Medulla oblongata (tissue), 1 donor: Measurements from ENCODE around the gene NFATC2IP.
"Not testable (repeated sequence)": the region's sequence is repeated elsewhere in the genome, so short reads cannot be mapped to it uniquely, and the experiment has no call there.

ENCODE experiments used
- DNase-seq: peaks from one replicate; pipeline ENCODE4 v3.0.0-alpha.2; 2015; ENCODE audit errors: extremely low spot score

NFATC2IP gene

GRCh38 chr16:28926284-28926683 is 24.5 kb upstream of the NFATC2IP start:
- DNase-seq = not testable (repeated sequence)

DNA sequence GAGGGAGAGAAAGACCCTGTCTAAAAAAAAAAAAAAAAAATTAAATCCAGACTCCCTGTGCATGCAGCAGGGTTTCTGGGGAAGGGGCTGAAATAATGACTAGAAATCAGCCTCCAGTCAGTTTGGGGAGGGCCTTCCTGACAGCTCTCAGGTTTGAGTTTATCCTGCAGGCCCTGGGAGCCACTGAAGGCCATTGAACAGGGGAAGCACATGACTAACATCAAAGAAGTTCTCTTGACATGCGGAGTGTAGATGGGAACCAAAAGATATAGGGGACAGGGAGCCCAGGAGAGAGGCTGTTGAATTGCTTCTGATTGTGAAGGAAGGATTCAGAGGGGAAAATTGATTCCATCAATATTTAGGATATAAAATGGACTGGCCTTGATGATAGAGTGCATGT is 22.9 kb upstream of the NFATC2IP start:
- DNase-seq = no peak

GRCh38 chr16:28930203-28930602 is 20.5 kb upstream of the NFATC2IP start:
- no peak for DNase-seq

GRCh38 chr16:28930652-28931051 is 20.1 kb upstream of the NFATC2IP start:
- DNase-seq = no peak

- no peak for DNase-seq
Observed at GRCh38 chr16:28931801-28932225, 18.9 kb upstream of the NFATC2IP start, which contains the start of gene CD19. Gene CD19 (plus strand): TSS chr16:28931971. CDS start chr16:28932001, 30 bp downstream.

GRCh38 chr16:28932339-28933141 is 18.2 kb upstream of the NFATC2IP start:
- no peak for DNase-seq

- DNase-seq = no peak
Observed at GRCh38 chr16:28933171-28933570, 17.6 kb upstream of the NFATC2IP start.

DNA sequence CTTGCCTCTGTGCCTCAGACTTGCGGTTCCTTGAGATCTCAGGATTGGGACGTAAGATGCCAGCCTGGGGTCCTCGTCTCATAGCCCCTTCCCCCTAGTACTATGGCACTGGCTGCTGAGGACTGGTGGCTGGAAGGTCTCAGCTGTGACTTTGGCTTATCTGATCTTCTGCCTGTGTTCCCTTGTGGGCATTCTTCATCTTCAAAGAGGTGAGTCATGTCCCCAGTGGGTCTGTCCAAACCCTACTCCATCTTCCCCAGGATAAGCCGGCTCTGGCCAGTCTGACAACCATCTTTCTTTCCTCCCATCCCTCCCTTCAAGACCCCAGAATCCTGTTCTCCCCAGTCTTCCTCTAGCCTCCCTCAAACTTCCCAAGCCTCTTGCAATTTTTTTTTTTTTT is 15.4 kb upstream of the NFATC2IP start:
- no peak for DNase-seq

DNA sequence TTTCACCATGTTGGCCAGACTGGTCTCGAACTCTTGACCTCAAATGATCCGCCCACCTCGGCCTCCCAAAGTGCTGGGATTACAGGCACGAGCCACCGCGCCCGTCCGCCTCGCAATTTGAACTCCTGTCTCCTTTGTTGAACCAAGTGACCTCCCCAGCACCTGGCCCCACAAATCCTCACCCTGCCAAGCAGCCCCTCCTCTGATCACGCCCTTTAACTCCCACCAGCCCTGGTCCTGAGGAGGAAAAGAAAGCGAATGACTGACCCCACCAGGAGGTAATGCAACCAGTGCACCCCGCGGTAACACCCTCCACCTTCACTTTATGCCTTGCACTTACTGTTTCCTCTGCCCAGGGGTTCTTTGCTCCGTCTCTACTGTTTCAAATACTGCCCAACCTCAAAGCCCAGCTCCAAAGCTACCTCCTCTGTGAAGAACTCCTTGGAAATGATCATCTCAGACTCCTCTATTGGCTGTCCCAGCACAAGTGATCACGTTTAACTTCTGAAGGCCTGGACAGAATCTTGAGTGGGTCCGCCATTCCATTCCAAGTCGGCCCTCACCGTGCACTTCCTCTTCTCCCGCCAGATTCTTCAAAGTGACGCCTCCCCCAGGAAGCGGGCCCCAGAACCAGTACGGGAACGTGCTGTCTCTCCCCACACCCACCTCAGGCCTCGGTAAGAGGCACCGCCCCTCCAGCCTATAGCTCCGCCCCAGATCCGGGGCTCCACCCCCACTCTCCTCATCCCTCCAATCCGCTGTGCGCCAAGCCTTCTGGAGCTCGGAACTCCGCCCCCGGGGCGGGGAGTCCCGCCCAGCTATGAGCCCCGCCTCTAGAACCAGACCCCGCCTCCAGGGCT is 14.6 kb upstream of the NFATC2IP start:
- peak; percentile 83 for DNase-seq

DNA sequence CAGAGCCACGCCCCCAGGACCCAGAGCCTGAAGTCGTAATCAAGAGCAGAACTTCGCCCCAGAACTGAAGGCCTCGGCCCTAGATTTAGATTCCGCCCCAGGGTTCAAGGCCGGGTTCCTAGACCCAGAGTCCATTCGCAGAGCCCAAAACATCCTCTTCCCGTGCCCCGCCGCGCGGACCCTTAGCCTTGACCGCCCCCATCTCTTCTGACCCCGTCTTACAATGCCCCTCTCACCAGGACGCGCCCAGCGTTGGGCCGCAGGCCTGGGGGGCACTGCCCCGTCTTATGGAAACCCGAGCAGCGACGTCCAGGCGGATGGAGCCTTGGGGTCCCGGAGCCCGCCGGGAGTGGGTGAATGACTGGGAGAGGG is 14.0 kb upstream of the NFATC2IP start:
- DNase-seq = no peak

DNA sequence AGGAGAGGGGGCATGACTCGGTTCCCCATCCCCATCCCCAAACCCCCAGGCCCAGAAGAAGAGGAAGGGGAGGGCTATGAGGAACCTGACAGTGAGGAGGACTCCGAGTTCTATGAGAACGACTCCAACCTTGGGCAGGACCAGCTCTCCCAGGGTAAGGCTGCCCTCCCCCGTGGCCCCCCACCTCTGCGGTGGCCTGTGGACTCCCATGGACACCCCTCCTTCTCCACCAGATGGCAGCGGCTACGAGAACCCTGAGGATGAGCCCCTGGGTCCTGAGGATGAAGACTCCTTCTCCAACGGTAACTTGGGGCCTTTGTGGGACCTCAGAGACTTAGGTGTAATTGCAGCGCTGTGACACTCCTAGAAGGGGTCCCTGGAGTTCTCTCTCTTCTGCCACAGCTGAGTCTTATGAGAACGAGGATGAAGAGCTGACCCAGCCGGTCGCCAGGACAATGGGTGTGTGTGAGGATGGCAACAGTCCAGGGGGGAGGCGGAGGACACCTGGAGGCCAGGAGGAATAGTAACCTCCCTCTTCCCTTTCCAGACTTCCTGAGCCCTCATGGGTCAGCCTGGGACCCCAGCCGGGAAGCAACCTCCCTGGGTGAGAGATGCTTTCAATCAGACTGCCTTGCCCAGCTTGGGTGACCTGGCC is 13.4 kb upstream of the NFATC2IP start:
- no peak for DNase-seq

- DNase-seq = no peak
Observed at GRCh38 chr16:28938721-28939120, 12.0 kb upstream of the NFATC2IP start.

DNA sequence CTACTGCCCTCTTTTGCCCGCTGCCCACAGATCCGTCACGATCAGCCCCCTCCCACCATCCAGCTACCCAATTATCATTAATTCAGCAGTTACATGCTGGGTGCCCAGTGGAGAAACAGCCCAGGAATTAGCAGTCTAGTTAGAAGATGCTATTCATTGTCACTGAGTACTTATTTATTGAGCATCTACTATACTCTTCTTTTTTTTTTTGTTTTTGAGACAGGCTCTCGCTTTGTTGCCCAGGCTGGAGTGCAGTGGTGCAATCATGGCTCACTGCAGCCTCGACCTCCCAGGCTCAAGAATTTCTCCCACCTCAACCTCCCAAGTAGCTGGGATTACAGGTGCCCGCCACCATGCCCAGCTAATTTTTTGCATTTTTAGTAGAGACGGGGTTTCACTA is 10.9 kb upstream of the NFATC2IP start:
- not testable (repeated sequence) for DNase-seq

DNA sequence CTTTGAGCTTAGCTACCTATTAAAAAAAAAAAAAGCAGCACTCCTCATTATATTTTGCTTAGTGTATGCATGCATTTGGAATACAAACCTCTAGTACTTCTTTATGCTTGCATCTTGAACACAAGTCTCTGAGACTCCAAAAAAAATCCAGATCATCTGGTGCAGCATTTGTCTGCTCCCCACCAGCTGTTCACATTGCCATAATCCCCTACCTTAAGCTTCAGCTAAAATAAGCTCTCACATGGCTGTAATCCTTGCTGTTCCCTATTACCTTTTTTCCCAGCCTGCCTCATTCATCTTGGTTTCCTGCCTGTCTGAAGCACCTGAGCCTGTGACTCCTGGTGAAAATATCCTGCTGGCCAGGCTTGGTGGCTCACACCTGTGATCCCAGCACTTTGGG is 7.5 kb upstream of the NFATC2IP start:
- DNase-seq = no peak

- no peak for DNase-seq
Observed at GRCh38 chr16:28946681-28947080, 4.1 kb upstream of the NFATC2IP start.

- DNase-seq = no peak
Observed at GRCh38 chr16:28951410-28951943, 740 bp downstream of the NFATC2IP start.

GRCh38 chr16:28958216-28958615 is 7.5 kb downstream of the NFATC2IP start:
- no peak for DNase-seq

DNA sequence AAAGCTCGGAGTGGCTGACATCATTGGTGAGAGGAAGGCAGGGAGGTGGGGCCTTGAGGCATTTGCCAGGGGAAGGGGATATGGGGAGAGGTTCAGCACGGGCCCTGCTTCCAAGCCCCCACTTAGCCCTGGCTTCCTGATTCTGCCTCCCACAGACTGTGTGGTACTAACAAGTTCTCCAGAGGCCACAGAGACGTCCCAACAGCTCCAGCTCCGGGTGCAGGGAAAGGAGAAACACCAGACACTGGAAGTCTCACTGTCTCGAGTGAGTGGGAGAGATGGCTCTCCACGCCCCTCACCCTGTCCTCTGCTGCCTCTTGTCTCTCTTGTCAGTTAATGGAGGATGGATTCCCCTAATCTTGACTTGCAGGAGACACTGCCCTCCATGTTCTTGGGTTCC is 8.1 kb downstream of the NFATC2IP start:
- DNase-seq = no peak

DNA sequence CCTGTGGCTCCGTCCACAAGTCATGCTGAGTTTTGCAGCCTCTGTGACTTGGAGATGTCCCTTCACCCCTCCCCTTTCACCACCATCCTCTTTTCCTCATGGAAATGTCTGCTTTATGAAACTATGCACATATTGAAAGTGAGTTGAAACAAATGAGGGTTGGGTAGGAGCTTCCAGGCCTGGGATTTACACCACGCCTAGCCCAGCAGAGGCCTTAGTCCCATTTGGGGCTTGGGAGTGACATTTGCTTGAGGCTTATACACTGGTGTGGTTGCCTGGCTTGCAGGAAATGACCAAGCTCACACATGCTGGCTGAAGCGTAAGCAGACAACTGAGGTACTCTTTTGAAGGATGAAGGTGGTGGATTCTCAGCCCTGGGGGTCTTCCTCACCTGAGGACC is 13.3 kb downstream of the NFATC2IP start:
- no peak for DNase-seq

DNA sequence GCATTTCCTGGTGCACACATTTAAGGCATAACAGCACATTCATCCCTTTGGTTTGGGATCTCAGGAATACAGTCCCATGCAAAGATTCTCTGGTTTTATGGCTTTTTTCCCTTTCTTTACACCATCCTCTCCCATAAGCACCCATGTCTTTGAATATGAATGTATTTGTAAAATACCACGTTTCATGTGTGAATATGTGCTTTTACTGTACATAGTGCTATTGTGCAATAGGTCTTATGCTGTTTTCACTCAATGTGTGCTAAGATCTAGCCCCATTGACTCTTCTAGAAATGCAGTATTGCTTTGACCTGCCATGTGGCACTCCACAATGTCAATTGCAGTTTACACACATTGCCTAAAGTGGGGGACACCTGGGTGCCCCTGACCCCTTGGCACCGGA is 13.8 kb downstream of the NFATC2IP start:
- DNase-seq = no peak

GRCh38 chr16:28967156-28967555 is 16.4 kb downstream of the NFATC2IP start:
- no peak for DNase-seq

DNA sequence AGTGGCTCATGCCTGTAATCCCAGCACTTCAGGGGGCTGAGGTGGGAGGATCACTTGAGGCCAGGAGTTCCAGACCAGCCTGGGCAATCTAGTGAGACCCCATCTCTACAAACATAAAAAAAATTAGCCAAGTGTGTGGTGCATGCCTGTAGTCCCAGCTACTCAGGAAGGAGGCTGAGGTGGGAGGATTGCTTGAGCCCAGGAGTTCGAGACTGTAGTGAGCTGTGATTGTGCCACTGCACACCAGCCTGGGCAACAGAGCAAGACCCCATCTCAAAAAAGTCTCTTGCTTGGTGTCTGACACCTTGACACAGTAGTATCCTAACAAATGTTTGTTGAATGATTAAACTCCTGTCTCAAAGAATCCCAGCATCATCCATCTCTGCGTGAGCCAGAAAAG is 19.0 kb downstream of the NFATC2IP start:
- not testable (repeated sequence) for DNase-seq
